HG02798 (cell line): ENCODE results near the gene ELF4.
"Not testable (repeated sequence)": the region's sequence is repeated elsewhere in the genome, so short reads cannot be mapped to it uniquely, and the experiment has no call there.

Experiments used
- ATAC-seq: cut with Tn5 transposase; IDR thresholded peaks from one replicate; pipeline ENCODE4 v1.9.1; 2021; ENCODE audit warnings: mild to moderate bottlenecking; ENCODE audit not compliant: unreplicated experiment, poor library complexity

Gene ELF4

DNA sequence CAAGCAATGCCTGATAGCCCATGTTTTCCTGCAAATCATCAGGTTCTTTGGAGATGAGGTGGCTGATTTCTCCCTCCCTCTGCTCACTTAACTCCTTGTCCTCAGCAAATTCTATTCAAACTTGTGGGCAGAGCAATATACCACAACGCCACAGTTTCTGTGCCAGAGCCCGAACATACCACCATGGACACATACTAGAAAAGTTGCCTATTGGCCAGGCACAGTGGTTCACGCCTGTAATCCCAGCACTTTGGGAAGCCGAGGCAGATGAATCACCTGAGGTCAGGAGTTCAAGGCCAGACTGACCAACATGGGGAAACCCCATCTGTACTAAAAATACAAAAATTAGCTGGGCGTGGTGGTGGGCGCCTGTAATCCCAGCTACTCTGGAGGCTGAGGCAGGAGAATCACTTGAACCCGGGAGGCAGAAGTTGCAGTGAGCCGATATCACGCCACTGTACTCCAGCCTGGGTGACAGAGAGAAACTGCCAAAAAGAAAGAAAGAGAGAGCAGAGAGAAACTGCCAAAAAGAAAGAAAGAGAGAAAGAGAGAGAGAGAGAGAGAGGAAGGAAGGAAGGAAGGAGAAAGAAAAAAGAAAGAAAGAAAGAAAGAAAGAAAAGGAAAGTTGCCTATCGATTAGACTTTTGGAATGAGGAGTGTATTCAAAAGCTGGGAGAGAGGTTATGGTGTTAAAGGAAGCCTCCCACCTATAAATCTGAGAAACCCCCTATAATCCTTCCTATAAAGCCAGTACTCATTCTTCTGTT, 5.0 kb upstream of the ELF4 start:
- not testable (repeated sequence) for ATAC-seq

DNA sequence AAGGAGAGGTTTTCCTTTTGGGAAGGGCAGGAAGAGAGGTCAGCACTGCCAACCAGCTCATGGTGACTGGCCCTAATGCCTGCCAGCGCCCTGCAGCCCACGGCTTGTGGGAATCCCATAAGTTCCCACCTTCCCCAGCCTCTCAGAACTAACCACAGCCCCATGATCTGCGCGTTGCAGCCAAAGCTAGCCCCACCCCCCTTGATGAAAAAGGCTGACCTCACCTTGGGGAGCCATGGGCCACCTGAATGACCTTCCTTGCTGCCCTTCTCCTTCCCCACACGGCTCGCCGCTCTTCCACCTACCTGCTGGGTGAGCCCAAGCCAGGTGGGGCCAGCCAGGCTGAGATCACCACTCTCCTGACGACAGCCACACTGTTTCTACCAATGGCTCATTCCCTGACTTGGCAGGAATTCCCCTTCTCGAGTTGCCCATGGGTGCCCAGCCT, 3.9 kb upstream of the ELF4 start:
- ATAC-seq, result no peak

DNA sequence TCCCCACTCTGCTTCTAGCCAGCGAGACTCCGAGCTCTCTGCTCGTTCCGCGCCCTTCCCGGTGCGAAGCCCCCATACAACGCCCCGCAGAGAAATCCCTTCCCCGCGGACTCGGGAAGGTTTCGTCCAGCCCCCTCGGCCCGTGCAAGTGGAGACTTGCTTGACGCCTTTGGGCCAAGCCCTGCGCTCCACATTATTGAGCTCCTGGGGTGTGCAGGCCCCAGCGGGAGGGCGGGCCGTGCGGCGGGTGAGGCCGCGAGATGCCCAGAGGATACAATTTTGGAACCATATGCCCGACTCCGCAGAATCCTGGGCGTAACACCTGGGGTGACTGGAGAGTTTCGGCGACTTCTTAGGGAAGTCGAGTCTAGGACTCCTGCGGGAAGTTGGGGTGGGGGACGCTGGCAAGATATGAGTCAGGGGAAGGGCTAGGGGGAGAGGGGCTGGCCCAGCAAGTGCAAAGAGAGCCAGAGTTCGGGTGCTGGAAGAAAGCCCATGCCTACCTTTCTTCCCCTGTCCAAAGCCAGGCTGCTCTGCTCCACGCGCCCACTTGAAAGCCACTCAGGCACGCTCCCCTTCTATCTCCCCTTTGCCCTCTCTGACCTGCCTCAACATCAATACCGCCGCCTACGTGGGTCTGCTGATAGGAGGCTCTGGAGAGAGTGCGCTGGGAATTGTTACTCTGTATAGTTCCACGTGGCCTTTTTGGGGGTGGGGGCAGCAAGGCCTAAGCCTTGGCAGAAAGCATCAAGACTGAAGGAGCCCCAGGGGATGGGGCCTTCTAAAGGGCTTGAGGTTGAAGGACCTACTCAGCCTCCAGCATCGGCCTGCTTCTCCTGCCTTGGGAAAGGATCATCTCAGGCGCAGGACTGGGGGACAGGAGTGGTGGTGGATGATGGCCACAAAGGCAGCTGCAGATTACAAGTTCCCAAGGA, 1.2 kb upstream of the ELF4 start:
- ATAC-seq, result no peak

DNA sequence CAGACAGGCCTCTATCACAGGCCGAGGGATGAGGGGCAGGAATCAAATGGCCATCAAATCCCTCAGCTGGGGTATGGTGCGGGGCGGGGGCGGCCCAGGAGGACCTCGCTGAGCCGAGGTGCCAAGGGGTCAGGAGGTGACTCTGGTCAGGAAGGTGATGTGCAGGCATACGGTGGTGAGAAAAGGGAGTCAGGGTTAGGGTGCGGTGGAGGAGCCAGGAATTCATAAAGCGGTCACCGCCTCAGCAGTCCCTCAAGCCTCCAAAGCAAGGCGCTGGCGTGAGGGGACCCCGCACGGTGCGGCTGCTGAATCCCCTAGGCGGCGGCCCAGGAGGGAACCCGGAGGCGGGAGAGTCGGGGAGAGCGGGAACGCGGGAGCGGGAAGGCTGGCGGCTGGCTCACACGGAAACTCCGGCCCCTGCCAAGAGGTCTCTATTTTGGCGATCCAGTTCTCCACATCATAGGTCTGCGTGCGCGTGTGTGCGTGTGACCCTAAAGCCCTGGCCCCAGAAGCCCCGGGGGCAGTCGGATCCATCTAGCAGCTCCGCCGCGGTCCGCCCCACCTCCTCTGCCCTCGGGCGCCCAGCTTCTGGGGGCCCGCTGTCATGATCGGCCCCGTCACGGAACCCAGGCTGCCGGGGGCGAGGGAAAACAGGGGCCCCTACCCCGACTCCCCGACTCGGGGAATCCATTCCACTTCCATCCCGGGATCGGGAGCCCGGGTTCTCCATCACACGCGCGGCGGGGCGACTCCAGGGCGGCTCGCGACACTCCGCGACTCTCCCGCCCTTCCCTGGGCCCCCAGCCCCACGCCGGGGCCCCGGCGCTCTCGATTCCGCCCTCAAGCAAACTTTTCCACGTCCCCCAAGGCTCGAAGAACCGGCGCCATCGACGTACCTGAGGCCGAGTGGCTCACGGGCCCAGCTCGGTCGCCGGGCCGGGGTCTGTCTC, 593 bp downstream of the ELF4 start:
- ATAC-seq, result no peak

DNA sequence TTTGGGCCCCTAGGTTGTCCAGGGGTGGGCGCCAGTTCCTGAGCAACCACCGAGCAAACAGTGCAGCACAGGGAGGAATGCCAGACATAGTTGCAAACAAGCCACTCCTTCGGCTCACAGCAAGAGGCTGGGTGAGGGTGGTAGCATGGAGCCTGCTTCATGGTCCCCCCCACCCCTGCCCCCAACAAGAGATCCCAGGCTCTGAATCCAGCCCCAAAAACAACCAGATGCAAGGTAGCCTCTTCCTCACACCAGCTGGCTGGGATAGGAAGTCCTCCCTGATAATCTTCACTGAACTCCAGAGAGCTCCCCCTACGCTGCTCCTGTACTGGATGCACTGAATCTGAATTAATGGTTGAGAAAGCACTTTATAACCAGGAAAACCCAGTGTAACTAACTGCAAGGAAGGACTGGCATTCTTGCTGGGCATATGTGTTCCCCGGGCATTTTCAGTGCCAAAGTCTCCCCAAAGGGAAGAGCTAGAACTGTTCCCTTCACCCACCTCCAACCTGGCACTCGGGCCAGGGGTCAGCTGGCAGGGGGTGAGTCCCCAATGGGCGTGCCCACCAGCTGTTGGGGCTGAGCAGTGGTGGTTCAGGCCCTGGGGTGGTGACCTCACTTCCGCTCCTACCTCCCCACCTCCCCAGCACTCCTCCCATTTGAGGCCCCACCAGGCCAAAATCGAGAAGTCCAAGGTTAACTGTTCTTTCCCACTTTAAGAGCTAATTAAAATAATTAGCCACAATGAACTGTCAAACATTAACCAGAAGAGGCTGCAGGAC, 1.5 kb downstream of the ELF4 start:
- peak; percentile 77 for ATAC-seq

DNA sequence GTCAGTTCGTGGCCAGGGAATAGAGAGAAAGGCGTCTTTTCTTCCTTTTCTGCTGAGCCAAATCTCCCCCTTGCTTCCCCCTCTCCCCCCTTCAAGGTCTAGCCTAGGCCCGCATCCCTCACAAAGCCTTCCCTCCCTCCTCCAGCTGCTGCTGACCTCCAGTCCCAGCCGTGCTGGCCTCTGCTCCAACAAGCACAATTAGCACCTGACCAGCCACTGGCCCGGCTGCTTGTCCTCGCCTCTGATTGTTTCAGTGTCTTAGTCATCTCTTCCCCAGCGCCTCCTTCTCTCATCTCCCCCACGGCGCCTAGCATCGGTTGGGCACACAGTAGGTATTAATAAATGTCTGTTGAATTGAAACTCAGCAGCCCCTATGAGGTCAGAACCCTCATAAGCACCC, 4.2 kb downstream of the ELF4 start:
- ATAC-seq, result no peak

DNA sequence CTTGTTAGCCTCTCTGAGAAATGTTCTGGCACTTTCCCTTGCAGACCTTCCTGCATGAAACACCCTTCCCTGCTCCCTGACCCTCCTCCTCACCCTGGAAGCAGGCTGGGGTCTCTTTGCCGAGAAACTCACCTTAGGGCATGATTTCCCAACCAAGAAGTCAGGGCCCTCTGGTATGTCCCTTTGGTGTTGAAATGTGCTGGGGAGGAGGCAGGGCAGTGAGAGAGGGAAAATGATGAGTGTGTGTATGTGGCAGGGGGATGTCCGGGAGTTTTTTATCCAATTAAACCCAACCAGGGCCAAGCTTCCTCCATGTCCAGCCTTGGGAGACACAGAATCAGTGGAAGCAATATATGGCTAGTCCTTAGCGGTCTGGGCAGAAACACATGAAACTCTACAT, 5.1 kb downstream of the ELF4 start:
- no peak for ATAC-seq

DNA sequence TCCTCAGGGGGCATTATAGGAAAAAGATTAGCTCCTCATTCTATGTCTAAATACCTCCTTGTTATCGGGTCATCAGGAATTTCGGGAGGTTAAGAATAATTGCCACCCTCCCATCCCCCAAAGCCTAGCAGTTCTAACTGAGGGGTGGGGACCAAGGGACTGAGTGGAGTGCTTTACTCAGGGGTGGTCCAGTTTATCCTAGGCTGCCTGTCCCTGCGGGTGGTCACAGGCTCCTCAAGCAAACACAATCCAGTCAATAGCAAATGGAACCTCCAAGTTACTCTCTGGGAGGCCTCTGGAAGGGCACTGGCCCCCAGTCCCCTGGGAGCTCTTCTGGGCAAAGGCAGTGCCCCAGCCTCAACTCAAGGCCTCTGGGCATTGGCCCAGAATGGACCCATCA, 6.7 kb downstream of the ELF4 start:
- no peak for ATAC-seq

DNA sequence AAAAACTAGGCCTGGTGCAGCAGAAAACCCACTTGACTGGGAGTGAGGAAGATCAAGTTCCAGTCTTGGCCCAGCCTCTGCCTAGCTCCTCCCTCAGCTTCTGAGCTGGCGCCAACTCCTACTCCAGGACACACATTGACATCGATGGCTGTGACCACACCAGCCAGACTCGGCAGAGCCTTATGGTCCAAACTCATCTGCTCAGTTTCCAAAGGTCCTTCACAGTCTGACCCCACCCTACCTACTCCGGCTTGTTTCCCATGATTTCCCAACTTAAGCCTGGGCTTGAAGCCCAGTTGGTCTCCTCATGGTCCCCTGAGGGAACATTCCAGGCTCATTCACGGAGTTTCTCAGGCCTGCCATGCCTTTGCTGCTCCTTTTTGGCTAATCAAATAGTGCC, 10.1 kb downstream of the ELF4 start:
- no peak for ATAC-seq

DNA sequence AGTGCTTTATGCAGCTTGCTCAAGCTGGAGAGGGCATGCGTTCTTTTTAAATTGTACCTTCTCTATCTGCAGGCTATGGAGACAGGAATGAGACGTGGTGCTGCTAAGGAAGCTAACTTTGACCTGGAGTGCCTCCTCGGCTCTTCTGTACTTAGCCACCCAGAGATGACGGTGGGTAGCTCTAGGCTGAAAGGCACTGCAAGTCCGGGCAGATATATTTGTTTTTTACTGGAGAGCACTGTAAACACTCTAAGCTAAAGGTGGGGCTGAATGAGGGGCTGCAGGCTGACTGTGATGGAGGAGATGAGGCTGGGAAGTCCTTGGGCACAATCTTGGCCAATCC, 12.1 kb downstream of the ELF4 start:
- ATAC-seq, result no peak

DNA sequence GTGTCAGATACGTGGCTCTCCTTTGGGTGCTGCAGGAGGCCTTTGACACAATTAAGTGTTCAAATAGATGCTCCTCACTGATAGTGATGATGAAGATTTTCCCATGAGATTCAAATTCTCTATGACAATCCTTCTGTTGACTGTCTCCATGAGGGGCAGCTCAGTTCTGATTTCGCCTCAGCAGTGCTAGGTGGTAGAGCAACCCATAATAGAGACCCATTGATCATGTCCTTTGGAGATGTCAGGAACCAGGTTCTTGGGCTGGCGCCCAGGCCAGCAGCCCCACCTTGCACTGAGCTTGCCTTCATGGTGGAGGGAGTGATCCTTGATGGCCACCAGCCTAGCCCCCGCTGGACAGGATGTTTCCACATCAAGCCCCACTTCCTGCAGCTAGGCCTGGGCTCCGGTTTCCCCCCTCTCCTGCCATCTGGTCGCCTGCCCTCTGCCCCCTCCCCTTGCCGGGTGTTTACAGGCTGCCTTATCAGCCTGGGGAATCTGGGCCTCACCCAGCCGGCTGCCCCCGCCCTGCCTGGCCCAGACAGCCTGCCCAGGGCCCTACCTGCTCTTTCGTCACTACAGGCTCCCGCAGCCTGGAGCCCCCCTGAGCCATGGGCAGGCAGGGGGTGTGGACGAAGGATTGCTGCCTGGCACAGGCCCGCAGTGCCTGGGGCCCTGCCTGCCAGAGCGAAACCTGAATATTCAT, 12.6 kb downstream of the ELF4 start:
- no peak for ATAC-seq

DNA sequence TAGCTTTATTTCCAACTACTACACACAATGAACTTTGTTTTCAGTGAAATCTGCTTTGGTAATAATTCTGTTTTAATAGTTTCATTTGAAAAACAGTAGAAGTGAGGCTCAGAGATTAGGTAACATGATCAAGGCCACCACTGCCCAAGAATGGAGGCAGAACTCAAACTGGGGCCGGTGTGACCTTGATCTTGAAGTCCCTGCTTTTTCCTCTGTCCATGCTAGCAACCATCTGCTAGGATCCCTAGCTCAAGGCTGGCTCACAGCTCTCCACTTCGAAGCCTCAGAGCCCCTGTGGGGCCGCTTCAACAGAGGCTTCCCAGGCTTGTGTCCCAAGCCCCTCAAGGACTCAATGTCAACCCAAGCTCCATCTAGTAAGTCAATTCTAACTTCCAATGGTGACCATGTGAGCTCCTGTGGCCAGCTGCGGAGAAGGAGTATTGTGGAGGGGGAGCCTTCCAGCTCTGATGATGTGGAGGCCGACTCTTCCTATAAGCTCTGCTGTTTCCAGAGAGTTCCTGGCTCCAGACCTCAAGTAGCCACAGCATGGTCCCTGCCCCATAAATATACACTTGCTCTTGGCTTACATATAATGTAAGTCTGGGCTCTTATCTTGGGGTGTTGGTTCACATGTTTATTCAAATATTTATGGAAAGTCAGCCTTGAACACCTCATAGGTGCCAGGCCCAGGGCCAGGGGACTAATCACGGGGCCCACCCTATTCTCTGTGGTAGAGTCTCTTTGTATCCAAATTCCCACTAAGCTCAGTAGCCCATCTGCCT, 14.9 kb downstream of the ELF4 start:
- ATAC-seq, result no peak

DNA sequence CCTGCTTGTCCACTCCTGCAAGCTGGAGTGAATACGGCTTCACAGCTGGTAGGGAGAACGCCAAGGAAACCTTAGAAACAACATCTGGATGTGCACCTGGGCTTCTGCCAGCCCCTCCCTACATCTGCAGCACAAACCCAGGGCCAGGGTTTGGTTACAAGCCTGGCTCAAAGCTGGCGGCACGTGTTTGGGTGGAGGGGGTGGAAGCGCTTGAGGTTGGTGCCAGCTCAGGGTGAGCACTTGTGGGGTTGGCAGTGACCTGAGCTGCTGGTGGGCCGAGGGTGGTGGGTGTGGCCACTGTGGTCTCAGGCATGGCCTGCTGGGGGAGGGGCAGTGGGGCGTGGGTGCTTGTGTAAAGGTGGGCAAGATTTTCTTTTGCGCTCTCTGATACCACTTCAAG, 15.6 kb downstream of the ELF4 start:
- ATAC-seq, result no peak

DNA sequence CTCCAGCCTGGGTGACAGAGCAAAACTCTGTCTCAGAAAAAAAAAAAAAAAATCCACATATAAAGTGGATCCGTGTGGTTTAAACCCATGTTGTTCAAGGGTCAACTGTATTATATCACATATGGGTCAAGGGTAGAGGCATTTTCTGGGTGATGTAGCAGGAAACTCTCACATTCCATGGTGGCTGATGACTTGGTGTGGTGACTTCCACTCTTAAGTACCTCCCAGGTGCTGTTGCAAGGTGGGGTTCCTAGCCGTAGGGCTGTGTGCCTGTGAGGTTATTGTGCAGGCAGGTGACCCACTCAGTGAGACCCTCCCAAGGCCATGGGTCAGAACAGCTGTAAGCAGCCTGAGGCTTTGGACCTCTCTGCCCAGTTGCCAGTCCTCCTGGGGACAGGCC, 17.0 kb downstream of the ELF4 start:
- no peak for ATAC-seq

DNA sequence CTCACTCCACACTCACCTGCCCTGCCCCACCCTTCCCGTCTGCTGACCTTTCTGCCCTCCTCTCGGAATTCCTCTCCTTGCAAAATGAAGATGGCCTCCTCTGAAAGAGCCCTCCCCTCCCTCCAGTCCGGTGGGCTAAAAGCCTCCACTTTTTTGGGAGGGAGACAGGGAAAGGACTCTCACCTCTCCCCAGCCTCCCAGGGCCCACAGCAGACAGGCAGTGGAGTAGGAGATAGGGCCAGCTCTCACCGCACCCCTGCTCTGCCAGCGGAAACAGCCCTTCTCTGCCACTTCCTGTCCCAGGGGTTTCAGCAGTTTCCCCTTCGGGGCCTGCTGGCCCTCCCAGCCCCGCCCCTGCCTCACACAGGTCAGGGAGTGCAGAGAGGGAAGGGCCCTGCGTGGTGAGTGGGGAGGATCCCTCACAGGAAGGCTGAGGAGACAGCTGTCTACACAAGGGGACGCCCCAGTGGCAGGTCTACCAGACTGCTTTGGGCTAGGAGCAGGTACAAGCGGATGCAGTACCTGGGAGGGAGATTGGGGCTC, 18.2 kb downstream of the ELF4 start:
- ATAC-seq, result peak; percentile 99

DNA sequence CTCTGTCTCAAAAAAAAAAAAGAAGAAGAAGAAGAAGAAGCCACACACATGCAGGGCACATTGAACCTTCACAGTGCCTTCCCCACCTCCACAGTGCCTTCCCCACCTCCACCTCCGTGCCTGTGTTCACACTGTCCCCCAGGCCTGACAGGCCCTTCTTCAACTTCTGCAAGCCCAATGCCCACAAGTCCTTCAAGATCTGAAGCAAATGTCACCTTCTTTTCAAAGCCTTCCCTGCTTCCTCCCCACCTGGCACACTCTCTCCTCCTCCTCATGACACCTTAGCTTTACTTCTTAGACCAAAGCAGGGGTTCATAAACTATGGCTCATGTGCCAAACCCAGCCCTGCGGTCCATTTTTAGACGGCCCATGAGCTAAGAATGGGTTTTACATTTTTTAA, 19.9 kb downstream of the ELF4 start:
- ATAC-seq, result no peak

DNA sequence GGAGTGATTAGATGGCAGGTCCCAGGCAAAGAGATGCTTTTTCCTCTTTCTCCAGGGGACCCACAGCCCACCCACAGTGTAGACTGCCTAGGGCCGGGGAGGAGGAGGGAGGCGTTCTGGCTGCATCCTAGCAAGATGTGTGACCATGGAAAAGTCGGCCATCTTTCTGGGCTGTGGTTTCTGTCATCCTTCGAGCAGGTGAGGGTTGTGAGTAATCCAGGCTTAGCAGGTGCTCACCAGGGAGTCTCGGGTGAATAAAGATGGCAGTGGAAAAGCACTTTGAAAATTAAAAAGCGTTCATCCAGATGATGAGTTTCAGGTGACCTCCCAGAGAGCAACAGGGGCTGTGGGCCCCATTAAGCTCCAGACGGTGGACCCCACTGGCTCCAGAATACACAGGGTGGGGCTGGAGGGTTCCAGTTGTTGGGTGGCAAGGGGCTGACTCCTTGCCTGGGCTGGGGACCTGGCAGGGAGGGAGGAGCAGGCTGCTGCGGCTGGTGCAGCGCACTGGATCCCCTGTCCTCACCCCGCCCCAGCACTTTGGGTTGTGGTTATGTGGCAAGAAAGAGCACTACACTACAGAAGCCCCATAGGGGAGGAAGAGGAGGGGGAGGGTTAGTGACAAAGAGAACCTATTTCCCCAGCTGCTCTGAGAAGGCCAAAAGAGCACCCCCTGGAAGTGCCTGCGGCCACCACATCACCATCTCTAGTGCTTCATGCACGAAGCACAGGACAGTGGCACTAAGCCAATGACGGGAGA, 23.7 kb downstream of the ELF4 start:
- peak; percentile 43 for ATAC-seq
